NCI-H345 treated with DMSO at 0.1 percent for 48 hours (cell line): ENCODE measurements around the gene WDR64.
A peak's percentile ranks its signal among the peaks of the same experiment; 100 is the strongest.

Experiments used
- DNase-seq: peaks from one replicate; lab custom pipeline; 2025; ENCODE audit not compliant: unreplicated experiment; lab: John Stamatoyannopoulos, UW

WDR64 gene

DNA sequence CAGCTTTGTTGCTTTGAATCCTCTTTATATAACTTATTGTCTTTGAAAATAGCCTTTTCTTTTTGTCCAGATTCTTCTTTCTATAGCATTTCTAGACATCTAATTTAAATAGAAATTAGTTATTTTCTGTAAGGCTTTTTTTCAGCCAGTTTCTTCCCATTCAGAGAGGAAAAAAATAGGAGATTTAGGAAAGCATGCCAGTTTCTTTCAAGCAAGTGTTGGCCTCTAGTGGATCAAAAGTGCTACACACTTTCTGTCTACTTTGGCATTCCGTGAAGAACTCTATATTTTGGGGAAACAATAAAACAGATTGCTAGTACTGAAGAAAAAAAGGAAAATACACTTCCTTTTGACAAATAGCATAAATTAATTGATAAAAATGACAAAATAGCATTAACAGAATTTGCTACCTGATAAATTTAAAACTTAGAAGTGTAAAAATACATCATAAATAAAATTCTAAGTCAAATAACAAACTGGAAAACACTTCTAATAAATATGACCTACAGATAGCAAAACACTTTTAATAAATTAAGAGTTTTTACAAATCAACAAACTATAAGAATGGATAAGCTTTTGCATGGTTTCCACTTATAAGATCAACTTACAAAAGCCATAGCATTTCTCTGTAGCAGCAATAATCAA, 182.8 kb downstream of the WDR64 start:
- no peak for DNase-seq

DNA sequence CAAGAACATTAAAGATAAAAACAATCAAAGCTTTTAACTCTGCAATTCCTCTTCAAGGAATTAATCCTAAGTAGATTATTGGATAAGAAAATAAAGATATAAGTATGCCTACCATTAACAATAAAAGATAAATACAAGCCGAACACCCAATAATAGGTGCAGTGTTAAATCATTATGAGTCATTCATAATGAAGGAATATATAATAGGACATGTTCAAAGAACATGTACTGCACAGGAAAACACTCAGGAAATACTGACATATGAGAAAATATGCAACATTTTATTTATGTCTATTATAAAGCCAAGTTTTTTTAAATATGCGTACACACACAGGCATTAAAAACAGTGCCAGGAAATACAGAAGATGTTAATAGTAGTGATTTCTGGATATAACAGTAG, 184.9 kb downstream of the WDR64 start:
- no peak for DNase-seq

DNA sequence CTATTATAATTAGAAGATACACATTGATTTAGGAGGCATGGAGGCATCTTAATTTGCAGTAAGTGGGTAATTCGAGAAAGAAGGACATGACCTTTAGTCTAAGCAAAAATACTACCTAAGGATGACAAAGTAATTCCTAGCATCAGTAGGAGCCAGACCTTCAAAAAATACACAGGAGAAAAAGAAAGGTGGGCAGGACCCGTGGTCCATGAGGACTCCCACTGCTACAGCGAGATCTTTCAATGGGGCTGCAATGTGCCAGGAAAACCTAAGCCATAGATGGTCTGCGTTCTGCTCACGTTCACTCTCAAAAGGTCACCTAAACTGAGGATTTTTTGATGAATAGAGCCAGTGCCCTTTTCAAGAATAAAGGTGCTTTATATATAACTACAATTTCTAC, 185.3 kb downstream of the WDR64 start:
- DNase-seq = no peak

DNA sequence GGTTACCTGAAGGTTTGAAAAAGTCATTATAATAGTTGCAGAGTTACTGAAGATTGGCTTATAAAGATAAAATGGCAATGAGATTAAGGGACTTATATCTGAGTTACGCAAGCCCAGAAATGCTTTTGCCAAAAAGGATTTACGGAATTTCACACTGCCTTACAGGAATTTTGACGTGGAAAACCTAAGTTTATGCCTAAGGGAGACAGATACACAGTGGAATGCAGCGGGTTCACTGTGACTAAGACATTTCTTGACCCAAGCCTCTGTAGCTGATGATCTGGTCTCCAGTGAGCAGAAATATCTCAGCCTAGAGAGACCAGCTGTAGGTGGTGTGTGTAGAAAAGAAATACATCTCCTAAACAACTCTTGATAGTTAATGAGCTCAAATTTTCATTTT, 185.8 kb downstream of the WDR64 start:
- DNase-seq = no peak

DNA sequence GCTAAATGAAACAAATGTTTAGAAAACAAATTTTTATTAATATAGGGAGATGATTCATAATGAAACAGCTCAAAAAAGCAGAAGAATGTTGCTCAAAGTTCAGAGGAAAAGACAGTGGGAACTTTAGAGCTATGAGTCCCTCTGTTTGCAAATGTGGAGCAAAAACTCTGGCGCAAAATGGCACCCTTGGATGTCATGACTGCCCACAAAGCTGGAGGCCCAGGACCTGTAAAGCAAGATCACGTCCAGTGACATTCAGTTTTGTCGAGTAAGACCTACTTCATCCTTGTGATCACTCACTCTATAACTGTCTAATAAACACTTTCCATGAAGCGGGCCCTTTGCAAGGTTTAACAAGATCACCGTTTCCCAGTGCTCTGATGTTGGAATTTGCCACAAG, 186.8 kb downstream of the WDR64 start:
- DNase-seq = no peak

DNA sequence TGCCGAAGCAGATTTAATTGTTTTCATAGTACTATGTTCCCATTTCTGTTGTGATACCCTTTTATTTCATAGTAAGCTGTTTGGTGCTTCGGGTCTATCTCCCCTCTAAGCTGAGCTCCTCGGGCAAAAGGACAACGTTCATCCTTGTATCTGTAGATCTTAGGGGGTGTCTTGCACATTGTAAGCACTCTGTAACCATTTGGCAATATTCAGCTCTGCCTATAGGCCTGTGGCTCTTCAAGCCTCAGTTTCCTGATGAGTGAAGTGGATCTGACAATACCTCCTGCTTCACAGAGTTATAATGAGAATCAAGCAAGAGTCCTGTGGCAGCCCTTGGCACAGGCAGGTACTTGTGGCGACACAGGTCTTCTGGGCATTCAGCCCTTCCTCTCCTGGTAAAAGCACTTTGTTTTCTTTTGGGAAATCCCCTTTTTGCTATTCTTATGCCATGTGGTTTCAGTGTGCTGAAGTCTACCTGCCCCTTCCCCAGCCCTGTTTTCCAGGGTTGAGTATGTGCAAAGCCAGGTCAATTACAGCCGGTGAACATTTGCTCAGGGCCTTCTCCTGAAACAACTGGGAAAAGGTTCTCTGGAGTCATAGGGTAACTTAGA, 187.4 kb downstream of the WDR64 start:
- no peak for DNase-seq

DNA sequence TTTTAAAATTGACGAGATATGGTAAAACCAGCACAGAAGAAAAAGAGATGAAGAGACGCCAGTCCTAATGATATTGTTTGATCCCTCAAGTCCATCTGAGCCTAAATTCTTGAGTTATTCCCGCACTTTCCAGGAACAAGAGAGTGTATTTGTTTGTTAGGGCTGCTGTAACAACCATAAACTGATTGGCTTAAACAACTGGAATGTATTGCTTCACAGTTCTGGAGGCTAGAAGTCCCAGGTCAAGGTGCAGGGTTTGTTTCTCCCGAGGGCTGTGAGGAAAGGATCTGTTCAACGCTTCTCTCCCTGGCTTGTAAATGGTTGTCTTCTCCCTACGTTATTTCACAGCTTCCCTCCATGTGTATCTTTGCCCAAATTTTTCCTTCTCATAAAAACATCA, 188.1 kb downstream of the WDR64 start:
- no peak for DNase-seq

DNA sequence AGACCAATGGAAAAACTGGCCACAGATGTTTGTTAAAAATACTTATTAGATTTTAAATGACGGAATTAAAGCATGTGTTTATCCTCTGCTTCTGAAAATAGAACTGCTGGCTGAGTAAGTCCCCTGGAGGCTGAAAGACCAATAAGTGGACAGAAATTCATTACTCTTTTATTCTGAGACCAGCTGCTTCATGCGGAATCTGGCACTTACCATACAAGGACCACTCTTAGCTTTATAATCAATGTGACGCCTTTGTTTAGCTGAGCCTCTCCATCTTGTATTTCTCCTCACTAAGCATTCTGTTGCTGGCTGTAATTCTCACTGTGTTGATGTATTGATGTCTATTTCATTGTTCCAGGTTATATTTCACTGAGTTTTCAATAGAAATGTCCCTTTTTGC, 189.6 kb downstream of the WDR64 start:
- DNase-seq = peak; percentile 99

DNA sequence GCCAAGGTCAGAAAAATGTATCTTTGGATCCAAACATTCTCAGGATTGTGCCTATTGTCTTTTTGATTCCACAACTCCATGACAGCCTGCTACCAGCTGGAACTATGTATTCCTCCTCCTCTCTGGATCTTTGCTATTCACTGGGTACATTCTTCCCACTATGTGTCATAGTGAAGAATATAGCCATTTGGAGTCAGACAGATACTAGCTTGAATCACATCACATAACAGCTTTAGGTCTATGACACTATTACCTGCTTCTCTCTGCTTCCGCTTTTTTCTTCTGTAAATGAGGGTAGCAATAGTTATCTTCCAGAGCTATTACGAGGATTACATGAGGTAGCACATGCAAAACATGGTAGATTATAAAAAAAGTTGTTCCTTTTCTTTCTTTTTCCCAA, 190.5 kb downstream of the WDR64 start:
- no peak for DNase-seq

DNA sequence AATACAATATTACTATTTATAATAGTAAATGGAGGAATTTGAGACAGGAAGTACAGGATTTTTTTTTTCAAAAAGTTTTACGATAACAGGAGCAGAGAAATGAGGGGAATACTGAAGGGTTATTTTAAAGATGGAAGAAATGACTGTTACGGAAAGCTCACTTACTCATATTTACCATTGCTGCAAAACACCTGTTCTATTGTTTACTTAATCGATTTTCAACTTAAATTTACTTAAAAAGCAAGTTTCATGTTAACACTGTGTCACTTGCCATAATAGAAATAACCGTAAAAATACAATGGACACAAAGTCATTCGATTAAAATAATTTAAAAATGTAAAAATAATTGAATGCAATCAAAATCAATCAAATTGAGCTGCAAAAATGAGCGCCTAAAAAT, 192.5 kb downstream of the WDR64 start:
- peak; percentile 56 for DNase-seq

DNA sequence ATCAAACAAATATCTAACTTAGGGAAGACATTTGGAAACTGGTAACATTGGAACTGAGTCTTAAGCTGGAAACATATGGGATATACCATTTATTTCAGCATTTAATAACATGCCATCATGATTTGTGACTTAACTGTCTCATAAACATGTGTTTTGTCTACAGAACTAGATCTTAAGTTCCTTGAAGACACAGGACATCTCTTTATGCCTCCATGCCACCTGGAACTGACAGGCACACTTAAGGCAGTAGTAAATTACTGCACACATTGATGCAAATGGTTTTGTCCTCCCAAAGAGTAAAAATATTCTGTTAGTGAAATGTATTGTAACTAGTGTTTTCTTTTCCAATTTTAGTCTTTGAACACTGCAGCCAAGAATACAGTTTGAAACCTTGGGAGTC, 194.3 kb downstream of the WDR64 start:
- no peak for DNase-seq

DNA sequence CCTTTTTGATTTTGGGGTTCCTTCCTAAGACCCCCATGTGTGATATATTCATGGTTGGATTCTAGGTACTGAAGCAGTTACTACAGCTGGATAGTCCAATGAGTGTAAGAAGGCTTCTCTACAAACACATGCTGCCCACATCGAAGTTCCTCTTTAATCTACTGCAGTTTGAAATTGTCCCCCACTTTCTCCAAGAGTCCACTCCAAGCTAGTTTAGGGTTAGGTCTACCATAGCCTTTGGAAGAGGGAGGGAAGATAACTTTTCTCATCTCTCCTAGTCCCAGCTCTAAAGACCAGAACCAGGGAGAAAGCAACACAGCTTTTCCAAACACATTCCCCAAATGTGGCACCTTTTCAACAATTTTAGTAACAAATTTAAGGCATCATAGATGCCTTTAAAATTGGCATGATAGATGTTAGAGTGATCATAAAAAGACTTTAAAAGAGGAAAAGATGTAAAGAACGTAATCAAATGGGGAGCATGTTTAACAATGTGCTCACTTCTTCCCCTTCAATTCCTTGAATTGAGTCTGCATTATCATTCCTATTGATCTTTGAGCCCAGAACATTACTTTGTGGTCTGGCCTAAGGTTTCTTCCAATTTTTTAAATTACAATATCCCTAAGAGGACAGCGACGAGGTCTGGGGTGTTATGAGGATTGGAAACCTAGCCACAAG, 194.9 kb downstream of the WDR64 start:
- DNase-seq = no peak

DNA sequence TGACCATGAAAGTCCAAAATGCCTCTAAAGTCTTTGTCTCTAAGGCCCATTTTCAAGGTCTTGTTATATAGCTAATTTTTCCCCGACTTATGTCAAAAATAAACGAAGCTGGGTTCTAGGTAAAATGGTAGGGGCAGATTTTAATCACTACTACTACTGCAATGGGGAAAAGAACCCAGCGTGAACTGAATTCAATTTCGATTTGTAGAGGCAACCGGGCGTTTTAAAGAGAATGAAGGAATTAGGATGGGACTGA, 195.4 kb downstream of the WDR64 start:
- DNase-seq = no peak

DNA sequence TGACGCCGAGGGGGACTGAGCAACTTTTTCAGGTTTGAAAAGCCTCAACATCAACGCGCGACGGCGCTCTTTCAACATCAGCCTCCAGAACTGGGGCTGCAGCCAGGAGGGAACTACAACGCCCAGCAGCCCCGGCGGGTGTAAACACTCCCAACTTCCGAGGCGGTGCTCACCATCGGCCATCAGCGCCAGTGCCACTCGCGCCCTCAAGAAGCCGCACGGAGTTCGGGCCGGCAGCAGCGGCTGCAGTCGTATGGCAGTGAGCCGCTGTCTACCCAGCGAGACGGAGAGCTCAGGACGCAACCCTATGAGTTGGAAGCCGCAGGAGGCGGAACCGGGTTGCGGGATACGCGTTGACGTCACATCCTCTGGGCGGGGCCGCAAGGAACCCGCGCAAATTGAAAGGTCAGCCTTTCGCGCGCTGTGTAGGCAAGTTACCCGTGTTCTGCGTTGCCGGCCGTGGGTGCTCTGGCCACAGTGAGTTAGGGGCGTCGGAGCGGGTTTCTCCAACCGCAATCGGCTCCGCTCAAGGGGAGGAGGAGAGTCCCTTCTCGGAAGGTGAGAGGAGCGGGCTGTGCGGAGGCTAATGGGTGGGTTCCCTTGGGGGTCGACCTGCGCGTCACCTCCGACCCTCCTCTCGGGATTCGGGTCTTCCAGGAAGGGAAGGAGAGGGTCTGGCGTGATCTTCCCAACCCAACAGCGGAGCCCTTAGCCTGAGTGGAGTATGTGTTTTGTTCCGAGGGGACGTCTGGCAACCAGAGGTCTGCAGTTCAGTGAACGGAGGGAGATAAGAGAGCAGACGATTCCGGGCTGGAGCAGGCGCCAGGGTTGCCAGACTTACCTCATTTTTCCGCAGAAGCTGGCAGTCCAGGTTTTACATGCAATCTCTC, 196.0 kb downstream of the WDR64 start, which contains the start of gene EXO1:
Gene EXO1 (plus strand): TSS at position 409 of the 890 bp plus-strand sequence. CDS start 2,222 bp downstream, outside the sequence.
- DNase-seq = peak; percentile 95

DNA sequence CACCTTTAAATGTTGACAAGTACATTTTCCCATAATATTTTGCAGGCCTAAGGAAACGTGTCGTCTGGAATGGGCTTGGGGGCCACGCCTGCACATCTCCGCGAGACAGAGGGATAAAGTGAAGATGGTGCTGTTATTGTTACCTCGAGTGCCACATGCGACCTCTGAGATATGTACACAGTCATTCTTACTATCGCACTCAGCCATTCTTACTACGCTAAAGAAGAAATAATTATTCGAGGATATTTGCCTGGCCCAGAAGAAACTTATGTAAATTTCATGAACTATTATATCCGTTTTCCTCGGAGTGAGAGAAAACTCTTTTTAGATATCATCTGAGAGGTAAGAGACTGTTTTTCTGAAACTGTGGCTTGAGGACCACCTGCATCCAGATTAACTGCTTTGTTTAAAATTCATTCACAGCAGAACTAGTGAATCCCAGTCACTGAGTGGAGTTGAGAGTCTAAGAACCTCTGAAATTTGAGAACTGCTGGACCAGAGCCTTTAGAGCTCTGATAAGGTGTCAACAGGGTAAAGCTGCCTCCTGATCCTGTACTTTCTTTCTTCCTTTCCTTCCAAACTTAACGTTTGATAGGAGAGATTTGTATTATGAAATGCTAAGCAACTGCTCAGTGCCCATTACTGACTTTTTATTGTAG, 196.7 kb downstream of the WDR64 start:
- no peak for DNase-seq

DNA sequence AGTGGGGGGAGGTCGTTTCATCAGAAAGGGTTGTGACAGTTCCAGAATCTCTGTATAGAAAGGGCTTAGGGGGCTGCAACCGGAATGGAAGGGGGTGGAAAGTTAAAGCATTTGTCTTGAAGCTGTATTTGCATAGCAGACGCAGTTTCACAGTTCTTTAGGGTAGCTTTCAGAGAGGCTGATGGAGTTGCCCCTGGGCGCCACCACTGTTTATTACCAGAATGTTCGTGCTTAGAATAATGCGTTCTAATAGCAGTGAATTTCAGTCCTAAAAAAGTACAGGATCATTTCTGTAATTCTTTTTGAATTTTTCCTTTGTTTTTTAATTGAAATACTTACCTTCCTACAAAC, 197.2 kb downstream of the WDR64 start:
- no peak for DNase-seq
